ENCODE data around the gene L3MBTL4. TPM values are rescaled to one million over a fixed set of nuclear protein-coding genes. Genes with fewer than 3 reads are reported as not detected.

L3MBTL4 gene
- total RNA-seq, 1 experiment from 2014 or later: 0.87 TPM

GRCh38 chr18:6004119-6004518 is 410.6 kb downstream of the L3MBTL4 start:
- intact Hi-C loops (cut with micrococcal nuclease; ENCODE audit: unreplicated experiment) (no loop called here), in situ Hi-C loops (cut with HindIII; ENCODE audit: low pct_unique_long_range_greater_than_20kb, low sequenced_read_pairs) (no loop called here)
- Histone ChIP-seq H3K9me3 (ENCODE audit: control insufficient read depth, insufficient read depth, low read depth, low read length) (no peaks in the 10 kb centered on the region), H3K27me3 (ENCODE audit: control insufficient read depth, insufficient read depth, low read length) (no peaks in the 10 kb centered on the region), H3K36me3 (ENCODE audit: control insufficient read depth, insufficient read depth, low read length) (no peaks in the 10 kb centered on the region), H3K4me3 (ENCODE audit: low read depth in 2 of 2, low read length in 2 of 2) (no peak overlapping the region), H3K27ac (ENCODE audit: low read length) (no peak overlapping the region), H3K4me1 (ENCODE audit: control insufficient read depth, insufficient read depth, low read length) (no peaks in the 10 kb centered on the region)
- no peak for ATAC-seq
- POLR2A ChIA-PET: no interaction called here
- TF ChIP-seq POLR2AphosphoS5 (IDR thresholded peaks at IDR 0.05; ENCODE audit: low read depth, low read length) (no peak), TCF7L2 (IDR thresholded peaks at IDR 0.05; ENCODE audit: low read depth, low read length) (no peak), SIN3A (IDR thresholded peaks at IDR 0.05; ENCODE audit: borderline replicate concordance, insufficient read depth, low read depth, low read length) (no peak)
- TF ChIP-seq, protein P1, sequence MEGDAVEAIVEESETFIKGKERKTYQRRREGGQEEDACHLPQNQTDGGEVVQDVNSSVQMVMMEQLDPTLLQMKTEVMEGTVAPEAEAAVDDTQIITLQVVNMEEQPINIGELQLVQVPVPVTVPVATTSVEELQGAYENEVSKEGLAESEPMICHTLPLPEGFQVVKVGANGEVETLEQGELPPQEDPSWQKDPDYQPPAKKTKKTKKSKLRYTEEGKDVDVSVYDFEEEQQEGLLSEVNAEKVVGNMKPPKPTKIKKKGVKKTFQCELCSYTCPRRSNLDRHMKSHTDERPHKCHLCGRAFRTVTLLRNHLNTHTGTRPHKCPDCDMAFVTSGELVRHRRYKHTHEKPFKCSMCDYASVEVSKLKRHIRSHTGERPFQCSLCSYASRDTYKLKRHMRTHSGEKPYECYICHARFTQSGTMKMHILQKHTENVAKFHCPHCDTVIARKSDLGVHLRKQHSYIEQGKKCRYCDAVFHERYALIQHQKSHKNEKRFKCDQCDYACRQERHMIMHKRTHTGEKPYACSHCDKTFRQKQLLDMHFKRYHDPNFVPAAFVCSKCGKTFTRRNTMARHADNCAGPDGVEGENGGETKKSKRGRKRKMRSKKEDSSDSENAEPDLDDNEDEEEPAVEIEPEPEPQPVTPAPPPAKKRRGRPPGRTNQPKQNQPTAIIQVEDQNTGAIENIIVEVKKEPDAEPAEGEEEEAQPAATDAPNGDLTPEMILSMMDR (IDR thresholded peaks at IDR 0.05): no peak
- no peak for DNase-seq (ENCODE audit: low read depth, low spot score)
- no TSS peak for BruUV-seq (replicated peaks)
- CTCF ChIA-PET: no interaction called here

DNA sequence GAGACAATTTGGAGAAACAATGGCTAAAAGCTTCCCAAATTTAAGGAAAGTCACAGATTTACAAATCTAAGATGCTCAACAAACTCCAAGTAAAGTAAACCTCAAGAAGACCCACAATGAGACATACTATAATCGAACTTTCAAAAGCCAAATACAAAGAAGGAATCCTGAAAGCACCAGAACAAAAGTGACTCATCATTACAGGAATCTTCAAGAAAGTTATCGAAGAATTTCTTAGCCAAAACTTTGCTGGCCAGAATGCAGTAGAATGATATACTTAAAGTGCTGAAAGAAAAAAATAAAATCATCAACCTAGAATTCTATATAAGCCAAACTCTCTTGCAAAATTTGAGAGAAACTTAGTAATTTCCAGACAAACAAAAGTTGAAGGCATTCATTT is 412.8 kb downstream of the L3MBTL4 start:
- BruUV-seq (replicated peaks): no TSS peak
- Histone ChIP-seq H3K4me1 (ENCODE audit: control insufficient read depth, insufficient read depth, low read length) (no peaks in the 10 kb centered on the region), H3K27ac (ENCODE audit: low read length) (no peak overlapping the region), H3K9me3 (ENCODE audit: control insufficient read depth, insufficient read depth, low read depth, low read length) (no peaks in the 10 kb centered on the region), H3K27me3 (ENCODE audit: control insufficient read depth, insufficient read depth, low read length) (no peaks in the 10 kb centered on the region), H3K4me3 (ENCODE audit: low read depth in 2 of 2, low read length in 2 of 2) (no peak overlapping the region), H3K36me3 (ENCODE audit: control insufficient read depth, insufficient read depth, low read length) (no peaks in the 10 kb centered on the region)
- in situ Hi-C loops (cut with HindIII; ENCODE audit: low pct_unique_long_range_greater_than_20kb, low sequenced_read_pairs) (no loop called here), intact Hi-C loops (cut with micrococcal nuclease; ENCODE audit: unreplicated experiment) (no loop called here)
- ATAC-seq: no peak
- ChIA-PET POLR2A (no interaction called here), CTCF (no interaction called here)
- DNase-seq (ENCODE audit: low read depth, low spot score): no peak
- TF ChIP-seq, protein P2, sequence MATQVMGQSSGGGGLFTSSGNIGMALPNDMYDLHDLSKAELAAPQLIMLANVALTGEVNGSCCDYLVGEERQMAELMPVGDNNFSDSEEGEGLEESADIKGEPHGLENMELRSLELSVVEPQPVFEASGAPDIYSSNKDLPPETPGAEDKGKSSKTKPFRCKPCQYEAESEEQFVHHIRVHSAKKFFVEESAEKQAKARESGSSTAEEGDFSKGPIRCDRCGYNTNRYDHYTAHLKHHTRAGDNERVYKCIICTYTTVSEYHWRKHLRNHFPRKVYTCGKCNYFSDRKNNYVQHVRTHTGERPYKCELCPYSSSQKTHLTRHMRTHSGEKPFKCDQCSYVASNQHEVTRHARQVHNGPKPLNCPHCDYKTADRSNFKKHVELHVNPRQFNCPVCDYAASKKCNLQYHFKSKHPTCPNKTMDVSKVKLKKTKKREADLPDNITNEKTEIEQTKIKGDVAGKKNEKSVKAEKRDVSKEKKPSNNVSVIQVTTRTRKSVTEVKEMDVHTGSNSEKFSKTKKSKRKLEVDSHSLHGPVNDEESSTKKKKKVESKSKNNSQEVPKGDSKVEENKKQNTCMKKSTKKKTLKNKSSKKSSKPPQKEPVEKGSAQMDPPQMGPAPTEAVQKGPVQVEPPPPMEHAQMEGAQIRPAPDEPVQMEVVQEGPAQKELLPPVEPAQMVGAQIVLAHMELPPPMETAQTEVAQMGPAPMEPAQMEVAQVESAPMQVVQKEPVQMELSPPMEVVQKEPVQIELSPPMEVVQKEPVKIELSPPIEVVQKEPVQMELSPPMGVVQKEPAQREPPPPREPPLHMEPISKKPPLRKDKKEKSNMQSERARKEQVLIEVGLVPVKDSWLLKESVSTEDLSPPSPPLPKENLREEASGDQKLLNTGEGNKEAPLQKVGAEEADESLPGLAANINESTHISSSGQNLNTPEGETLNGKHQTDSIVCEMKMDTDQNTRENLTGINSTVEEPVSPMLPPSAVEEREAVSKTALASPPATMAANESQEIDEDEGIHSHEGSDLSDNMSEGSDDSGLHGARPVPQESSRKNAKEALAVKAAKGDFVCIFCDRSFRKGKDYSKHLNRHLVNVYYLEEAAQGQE (IDR thresholded peaks at IDR 0.05; ENCODE audit: insufficient read depth in 1 of 2, low read depth in 2 of 2, low read length in 1 of 2): no peak
- TF ChIP-seq, protein P1 (IDR thresholded peaks at IDR 0.05): no peak
- TF ChIP-seq TCF7L2 (IDR thresholded peaks at IDR 0.05; ENCODE audit: low read depth, low read length): no peak
- no peak for TF ChIP-seq POLR2AphosphoS5 (IDR thresholded peaks at IDR 0.05; ENCODE audit: low read depth, low read length)

- intact Hi-C loops (cut with micrococcal nuclease; ENCODE audit: unreplicated experiment): no loop called here
- DNase-seq (ENCODE audit: low read depth, low spot score): no peak
- no peak overlapping the region for H3K27ac ChIP-seq (ENCODE audit: low read length)
- ChIA-PET CTCF (no interaction called here), POLR2A (no interaction called here)
- H3K27me3 ChIP-seq (ENCODE audit: control insufficient read depth, insufficient read depth, low read length): no peaks in the 10 kb centered on the region
- in situ Hi-C loops (cut with HindIII; ENCODE audit: low pct_unique_long_range_greater_than_20kb, low sequenced_read_pairs): no loop called here
- TF ChIP-seq, protein P1 (IDR thresholded peaks at IDR 0.05): no peak
- TF ChIP-seq, protein P2 (IDR thresholded peaks at IDR 0.05; ENCODE audit: insufficient read depth in 1 of 2, low read depth in 2 of 2, low read length in 1 of 2): no peak
- TF ChIP-seq TCF7L2 (IDR thresholded peaks at IDR 0.05; ENCODE audit: low read depth, low read length) (no peak), SIN3A (IDR thresholded peaks at IDR 0.05; ENCODE audit: borderline replicate concordance, insufficient read depth, low read depth, low read length) (no peak), POLR2AphosphoS5 (IDR thresholded peaks at IDR 0.05; ENCODE audit: low read depth, low read length) (no peak)
- no peaks in the 10 kb centered on the region for H3K4me1 ChIP-seq (ENCODE audit: control insufficient read depth, insufficient read depth, low read length)
- no TSS peak for BruUV-seq (replicated peaks)
- no peak overlapping the region for H3K4me3 ChIP-seq (ENCODE audit: low read depth in 2 of 2, low read length in 2 of 2)
- H3K9me3 ChIP-seq (ENCODE audit: control insufficient read depth, insufficient read depth, low read depth, low read length): no peaks in the 10 kb centered on the region
- no peaks in the 10 kb centered on the region for H3K36me3 ChIP-seq (ENCODE audit: control insufficient read depth, insufficient read depth, low read length)
- no peak for ATAC-seq
Measured at GRCh38 chr18:5998907-5999306, 415.8 kb downstream of the L3MBTL4 start.

Measured in Panc1 (cell line).